ENCODE measurements around the gene SIT1.

DNA sequence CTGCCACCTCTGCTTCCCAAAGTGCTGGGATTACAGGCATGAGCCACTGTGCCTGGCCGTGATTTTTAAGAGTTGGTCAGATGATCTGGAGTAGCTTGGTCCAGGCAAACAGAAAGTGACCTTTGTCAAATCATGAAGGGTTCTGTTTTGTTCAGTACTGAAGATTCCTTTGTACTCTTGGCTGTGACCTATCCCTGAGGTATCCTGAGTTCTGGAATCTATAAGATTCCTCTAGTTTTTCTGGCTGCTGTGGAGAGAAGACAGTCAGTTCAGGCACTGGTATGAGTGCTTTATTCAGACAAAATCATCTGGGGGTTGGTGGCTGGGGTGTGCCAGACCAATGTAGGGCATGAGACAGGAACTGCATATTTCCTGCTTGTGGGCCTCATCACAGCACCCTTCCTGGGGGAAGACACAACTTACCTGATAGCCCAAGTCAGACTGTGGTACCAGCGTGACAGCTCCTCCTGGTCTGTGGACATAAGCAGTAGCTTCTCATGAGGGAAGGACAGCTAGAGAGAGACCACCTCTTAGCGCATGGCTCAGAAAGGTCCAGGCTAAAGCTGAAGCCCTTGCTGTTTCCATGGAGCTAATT is 11.1 kb upstream of the SIT1 start:
- TF ChIP-seq, protein P1, sequence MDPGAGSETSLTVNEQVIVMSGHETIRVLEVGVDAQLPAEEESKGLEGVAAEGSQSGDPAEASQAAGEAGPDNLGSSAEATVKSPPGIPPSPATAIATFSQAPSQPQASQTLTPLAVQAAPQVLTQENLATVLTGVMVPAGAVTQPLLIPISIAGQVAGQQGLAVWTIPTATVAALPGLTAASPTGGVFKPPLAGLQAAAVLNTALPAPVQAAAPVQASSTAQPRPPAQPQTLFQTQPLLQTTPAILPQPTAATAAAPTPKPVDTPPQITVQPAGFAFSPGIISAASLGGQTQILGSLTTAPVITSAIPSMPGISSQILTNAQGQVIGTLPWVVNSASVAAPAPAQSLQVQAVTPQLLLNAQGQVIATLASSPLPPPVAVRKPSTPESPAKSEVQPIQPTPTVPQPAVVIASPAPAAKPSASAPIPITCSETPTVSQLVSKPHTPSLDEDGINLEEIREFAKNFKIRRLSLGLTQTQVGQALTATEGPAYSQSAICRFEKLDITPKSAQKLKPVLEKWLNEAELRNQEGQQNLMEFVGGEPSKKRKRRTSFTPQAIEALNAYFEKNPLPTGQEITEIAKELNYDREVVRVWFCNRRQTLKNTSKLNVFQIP (CRISPR knock-in tag; IDR thresholded peaks at IDR 0.05; ENCODE audit: borderline replicate concordance, low read depth): no peak
- TF ChIP-seq ARNTL (CRISPR knock-in tag; IDR thresholded peaks at IDR 0.05; ENCODE audit: borderline replicate concordance, low read depth) (no peak), ZNF70 (CRISPR knock-in tag; IDR thresholded peaks at IDR 0.05) (no peak), ISL1 (CRISPR knock-in tag; IDR thresholded peaks at IDR 0.05) (no peak), ZFP3 (CRISPR knock-in tag; IDR thresholded peaks at IDR 0.05) (no peak), ZFP30 (CRISPR knock-in tag; IDR thresholded peaks at IDR 0.05) (no peak), TOX (CRISPR knock-in tag; IDR thresholded peaks at IDR 0.05; ENCODE audit: borderline replicate concordance) (no peak), RARB (CRISPR knock-in tag; IDR thresholded peaks at IDR 0.05) (no peak), CSDC2 (CRISPR knock-in tag; IDR thresholded peaks at IDR 0.05) (no peak), BACH2 (CRISPR knock-in tag; IDR thresholded peaks at IDR 0.05; ENCODE audit: borderline replicate concordance) (no peak), ZNF565 (CRISPR knock-in tag; conservative IDR thresholded peaks at IDR 0.05; ENCODE audit: low read depth) (no peak)
- TF ChIP-seq, protein P2, sequence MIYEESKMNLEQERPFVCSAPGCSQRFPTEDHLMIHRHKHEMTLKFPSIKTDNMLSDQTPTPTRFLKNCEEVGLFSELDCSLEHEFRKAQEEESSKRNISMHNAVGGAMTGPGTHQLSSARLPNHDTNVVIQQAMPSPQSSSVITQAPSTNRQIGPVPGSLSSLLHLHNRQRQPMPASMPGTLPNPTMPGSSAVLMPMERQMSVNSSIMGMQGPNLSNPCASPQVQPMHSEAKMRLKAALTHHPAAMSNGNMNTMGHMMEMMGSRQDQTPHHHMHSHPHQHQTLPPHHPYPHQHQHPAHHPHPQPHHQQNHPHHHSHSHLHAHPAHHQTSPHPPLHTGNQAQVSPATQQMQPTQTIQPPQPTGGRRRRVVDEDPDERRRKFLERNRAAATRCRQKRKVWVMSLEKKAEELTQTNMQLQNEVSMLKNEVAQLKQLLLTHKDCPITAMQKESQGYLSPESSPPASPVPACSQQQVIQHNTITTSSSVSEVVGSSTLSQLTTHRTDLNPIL (CRISPR knock-in tag; IDR thresholded peaks at IDR 0.05; ENCODE audit: low read depth): no peak
- TF ChIP-seq, protein P3, sequence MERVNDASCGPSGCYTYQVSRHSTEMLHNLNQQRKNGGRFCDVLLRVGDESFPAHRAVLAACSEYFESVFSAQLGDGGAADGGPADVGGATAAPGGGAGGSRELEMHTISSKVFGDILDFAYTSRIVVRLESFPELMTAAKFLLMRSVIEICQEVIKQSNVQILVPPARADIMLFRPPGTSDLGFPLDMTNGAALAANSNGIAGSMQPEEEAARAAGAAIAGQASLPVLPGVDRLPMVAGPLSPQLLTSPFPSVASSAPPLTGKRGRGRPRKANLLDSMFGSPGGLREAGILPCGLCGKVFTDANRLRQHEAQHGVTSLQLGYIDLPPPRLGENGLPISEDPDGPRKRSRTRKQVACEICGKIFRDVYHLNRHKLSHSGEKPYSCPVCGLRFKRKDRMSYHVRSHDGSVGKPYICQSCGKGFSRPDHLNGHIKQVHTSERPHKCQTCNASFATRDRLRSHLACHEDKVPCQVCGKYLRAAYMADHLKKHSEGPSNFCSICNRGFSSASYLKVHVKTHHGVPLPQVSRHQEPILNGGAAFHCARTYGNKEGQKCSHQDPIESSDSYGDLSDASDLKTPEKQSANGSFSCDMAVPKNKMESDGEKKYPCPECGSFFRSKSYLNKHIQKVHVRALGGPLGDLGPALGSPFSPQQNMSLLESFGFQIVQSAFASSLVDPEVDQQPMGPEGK (CRISPR knock-in tag; IDR thresholded peaks at IDR 0.05; ENCODE audit: borderline replicate concordance): no peak
